Naive thymus-derived CD4-positive, alpha-beta T cell (primary cell): ENCODE measurements around the gene NAT8L. TPM values are rescaled to one million over a fixed set of nuclear protein-coding genes. Genes with fewer than 3 reads are reported as not detected.
"Not testable (repeated sequence)": the region's sequence is repeated elsewhere in the genome, so short reads cannot be mapped to it uniquely, and the experiment has no call there.

ENCODE experiments used
- ATAC-seq: fragments of 150-1000 bp; cut with Tn5 transposase; 2 replicates; pipeline ENCODE4 v1.10.0; 2021; ENCODE audit warnings: mild to moderate bottlenecking, moderate library complexity
- CTCF ChIA-PET: fragments of 350-600 bp; sonication (Branson Sonifier 250); formaldehyde crosslinking; loops from one replicate; lab custom pipeline; 2021; ENCODE audit warnings: antibody characterized with exemption; lab: Charles Lee
- POLR2A ChIA-PET: fragments of 350-600 bp; sonication (Branson Sonifier 250); formaldehyde crosslinking; loops from one replicate; lab custom pipeline; 2021; ENCODE audit warnings: antibody characterized with exemption, inconsistent platforms; lab: Charles Lee
- DNase-seq, 9 donors: peaks; one replicate each; pipeline versions ENCODE4 v3.0.0 to v3.0.0-alpha.2; 2020 to 2022; ENCODE audit warnings: mixed read lengths in 1 of 9
- H3K27ac ChIP-seq: one replicate; pipeline ENCODE4 v1.7.0; 2013; ENCODE audit warnings: mild to moderate bottlenecking, low read depth, low read length, moderate library complexity
- H3K27me3 ChIP-seq, 2 donors: one replicate each; pipeline ENCODE4 v1.7.0; 2013; ENCODE audit warnings: low read length in 2 of 2, mild to moderate bottlenecking in 2 of 2, moderate library complexity in 2 of 2; ENCODE audit not compliant: control insufficient read depth in 2 of 2, insufficient read depth in 2 of 2
- H3K36me3 ChIP-seq, 3 experiments: 1 replicate in 2 of 3; 2 replicates in 1 of 3; pipeline ENCODE4 v1.7.0; 2013; ENCODE audit warnings: low read length in 3 of 3, mild to moderate bottlenecking in 3 of 3, moderate library complexity in 1 of 3; ENCODE audit not compliant: insufficient read depth in 3 of 3, control insufficient read depth in 2 of 3
- H3K4me1 ChIP-seq, 2 donors: one replicate each; pipeline ENCODE4 v1.7.0; 2013; ENCODE audit warnings: low read length in 2 of 2, mild to moderate bottlenecking in 2 of 2, moderate library complexity in 1 of 2; ENCODE audit not compliant: control insufficient read depth in 2 of 2, insufficient read depth in 2 of 2
- H3K4me3 ChIP-seq: 2 replicates; pipeline ENCODE4 v1.7.0; 2013; ENCODE audit warnings: mild to moderate bottlenecking, low read length
- H3K9me3 ChIP-seq, 3 experiments: 1 replicate in 2 of 3; 2 replicates in 1 of 3; pipeline ENCODE4 v1.7.0; 2013; ENCODE audit warnings: low read length in 3 of 3; ENCODE audit not compliant: control insufficient read depth in 2 of 3
- H3K27ac Mint-ChIP-seq, 9 donors: one replicate each; pipeline ENCODE4 v1.8.0; 2020 to 2022; ENCODE audit warnings: mixed read lengths in 9 of 9, mild to moderate bottlenecking in 8 of 9, moderate library complexity in 5 of 9, inconsistent platforms in 2 of 9
- H3K27me3 Mint-ChIP-seq, 5 donors: one replicate each; pipeline ENCODE4 v1.8.0; 2021 to 2022; ENCODE audit warnings: mixed read lengths in 5 of 5, mild to moderate bottlenecking in 1 of 5
- H3K36me3 Mint-ChIP-seq, 5 donors: one replicate each; pipeline ENCODE4 v1.8.0; 2020 to 2022; ENCODE audit warnings: mixed read lengths in 5 of 5, mild to moderate bottlenecking in 3 of 5, inconsistent platforms in 1 of 5
- H3K4me1 Mint-ChIP-seq, 7 donors: one replicate each; pipeline ENCODE4 v1.8.0; 2020 to 2022; ENCODE audit warnings: mixed read lengths in 7 of 7, mild to moderate bottlenecking in 3 of 7, inconsistent platforms in 1 of 7
- H3K4me3 Mint-ChIP-seq, 10 donors: one replicate each; pipeline ENCODE4 v1.8.0; 2020 to 2022; ENCODE audit warnings: mild to moderate bottlenecking in 10 of 10, mixed read lengths in 10 of 10, moderate library complexity in 6 of 10, inconsistent platforms in 2 of 10
- H3K9me3 Mint-ChIP-seq, 11 donors: one replicate each; pipeline ENCODE4 v1.8.0; 2020 to 2022; ENCODE audit warnings: mixed read lengths in 11 of 11, mild to moderate bottlenecking in 4 of 11, inconsistent platforms in 1 of 11, moderate library complexity in 1 of 11
- intact Hi-C, 2 donors: fragments of 100-400 bp; cut with micrococcal nuclease; formaldehyde crosslinking; loops; one replicate each; pipeline ENCODE4 v1.15.1; 2023
- polyA plus RNA-seq, 2 donors: library from polyadenylated mRNA; unstranded; fragments of 300-500 nt; fragmentation: Illumina TruSeq; gene quantifications; one replicate each; pipeline ENCODE4 v1.2.3, GENCODE V29; 2021
- total RNA-seq, 6 experiments: library from RNA in 5 of 6; stranded (reverse) in 5 of 6; gene quantifications; 1 replicate in 5 of 6; 2 replicates in 1 of 6; pipeline ENCODE4 v1.2.3 and lab custom pipeline; 2021 to 2026

The NAT8L gene
- total and polyA plus RNA-seq, 7 experiments from 2014 or later = 0.11 to 7.2 (median 0.24) TPM; not detected in 4

DNA sequence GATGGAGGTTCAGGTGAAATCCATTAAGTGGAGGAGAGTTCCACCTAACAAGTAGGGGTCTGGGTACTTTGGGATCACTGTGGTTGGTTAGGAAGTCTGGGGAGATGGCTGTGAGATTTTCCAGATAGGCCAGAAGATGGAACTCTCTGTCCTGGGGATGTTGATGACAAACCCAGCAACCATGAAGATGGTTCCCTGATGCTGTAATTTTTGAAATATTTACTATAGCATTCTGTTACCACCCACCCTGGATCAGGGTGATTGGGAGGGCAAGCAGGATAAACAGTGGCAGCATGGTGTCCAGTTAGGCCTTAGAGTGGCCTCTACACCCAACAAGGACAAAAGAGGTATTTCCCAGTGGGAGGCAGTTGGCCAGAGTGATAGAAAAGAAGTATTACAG, 34.4 kb upstream of the NAT8L start:
- CTCF ChIA-PET = no interaction called here
- no peak for DNase-seq
- H3K27me3 Mint-ChIP-seq = peaks cover 44 to 74% (median 57%) of the 10 kb centered on the region in 5 donors
- no peaks in the 10 kb centered on the region for H3K36me3 ChIP-seq
- H3K4me3 Mint-ChIP-seq = no peak overlapping the region
- H3K27ac Mint-ChIP-seq = no peak overlapping the region
- peaks cover 0 to 1% (median 0%) of the 10 kb centered on the region in 7 donors for H3K4me1 Mint-ChIP-seq
- H3K4me1 ChIP-seq = no peaks in the 10 kb centered on the region
- peaks cover 0 to 4% (median 3%) of the 10 kb centered on the region in 5 donors for H3K36me3 Mint-ChIP-seq
- peaks cover 0 to 11% (median 4%) of the 10 kb centered on the region in 11 donors for H3K9me3 Mint-ChIP-seq
- POLR2A ChIA-PET = no interaction called here
- intact Hi-C loops = no loop called here
- no peak overlapping the region for H3K27ac ChIP-seq
- H3K4me3 ChIP-seq = no peak overlapping the region
- no peaks in the 10 kb centered on the region for H3K9me3 ChIP-seq
- peaks cover 0 to 3% of the 10 kb centered on the region in 2 donors for H3K27me3 ChIP-seq
- no peak for ATAC-seq

DNA sequence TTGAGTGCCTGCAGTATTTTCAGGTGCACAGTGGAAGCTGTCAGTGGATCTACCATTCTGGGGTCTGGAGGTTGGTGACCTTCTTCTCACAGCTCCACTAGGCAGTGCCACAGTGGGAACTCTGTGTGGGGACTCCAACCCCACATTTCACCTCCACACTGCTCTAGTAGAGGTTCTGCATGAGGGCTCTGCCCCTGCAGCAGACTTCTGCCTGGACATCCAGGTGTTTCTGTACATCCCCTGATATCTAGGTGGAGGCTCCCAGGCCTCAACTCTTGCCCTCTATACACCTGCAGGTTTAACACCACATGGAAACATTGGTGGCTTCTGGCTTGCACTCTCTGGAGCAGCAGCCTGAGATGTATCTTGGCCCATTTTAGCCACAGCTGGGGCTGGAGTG, 33.3 kb upstream of the NAT8L start:
- Mint-ChIP-seq H3K27ac (no peak overlapping the region), H3K36me3 (peaks cover 0 to 4% (median 3%) of the 10 kb centered on the region in 5 donors), H3K9me3 (peaks cover 0 to 11% (median 4%) of the 10 kb centered on the region in 11 donors), H3K4me1 (peaks cover 0 to 1% (median 0%) of the 10 kb centered on the region in 7 donors), H3K4me3 (no peak overlapping the region), H3K27me3 (peaks cover 42 to 71% (median 54%) of the 10 kb centered on the region in 5 donors)
- H3K9me3 ChIP-seq = no peaks in the 10 kb centered on the region
- ChIA-PET CTCF (no interaction called here), POLR2A (no interaction called here)
- DNase-seq (no peak), ATAC-seq (no peak)
- H3K4me3 ChIP-seq = no peak overlapping the region
- peaks cover 0 to 3% of the 10 kb centered on the region in 2 donors for H3K27me3 ChIP-seq
- intact Hi-C loops = no loop called here
- H3K4me1 ChIP-seq = no peaks in the 10 kb centered on the region
- H3K27ac ChIP-seq = no peak overlapping the region
- H3K36me3 ChIP-seq = no peaks in the 10 kb centered on the region

DNA sequence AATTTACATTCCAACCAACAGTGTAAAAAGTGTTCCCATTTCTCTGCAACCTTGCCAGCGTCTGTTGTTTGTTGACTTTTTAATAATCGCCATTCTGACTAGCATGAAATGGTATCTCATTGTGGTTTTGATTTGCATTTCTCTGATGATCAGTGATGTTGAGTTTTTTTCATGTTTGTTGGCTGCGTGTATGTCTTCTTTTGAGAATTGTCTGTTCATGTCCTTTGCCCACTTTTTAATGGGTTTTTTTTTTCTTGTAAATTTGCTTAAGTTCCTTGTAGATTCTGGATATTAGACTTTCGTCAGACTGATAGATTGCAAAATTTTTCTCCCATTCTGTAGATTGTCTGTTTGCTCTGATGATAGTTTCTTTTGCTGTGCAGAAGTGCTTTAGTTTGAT, 32.0 kb upstream of the NAT8L start:
- H3K27ac ChIP-seq, H3K9me3 ChIP-seq, H3K27ac Mint-ChIP-seq, H3K4me3 Mint-ChIP-seq, H3K36me3 Mint-ChIP-seq, CTCF ChIA-PET, H3K4me1 Mint-ChIP-seq, H3K27me3 ChIP-seq, ATAC-seq, POLR2A ChIA-PET, intact Hi-C loops, H3K4me1 ChIP-seq, H3K36me3 ChIP-seq, DNase-seq, H3K4me3 ChIP-seq: not testable (repeated sequence)
- Mint-ChIP-seq H3K27me3 (peaks cover 33 to 66% (median 48%) of the 10 kb centered on the region in 5 donors), H3K9me3 (peaks cover 0 to 14% (median 4%) of the 10 kb centered on the region in 11 donors)

DNA sequence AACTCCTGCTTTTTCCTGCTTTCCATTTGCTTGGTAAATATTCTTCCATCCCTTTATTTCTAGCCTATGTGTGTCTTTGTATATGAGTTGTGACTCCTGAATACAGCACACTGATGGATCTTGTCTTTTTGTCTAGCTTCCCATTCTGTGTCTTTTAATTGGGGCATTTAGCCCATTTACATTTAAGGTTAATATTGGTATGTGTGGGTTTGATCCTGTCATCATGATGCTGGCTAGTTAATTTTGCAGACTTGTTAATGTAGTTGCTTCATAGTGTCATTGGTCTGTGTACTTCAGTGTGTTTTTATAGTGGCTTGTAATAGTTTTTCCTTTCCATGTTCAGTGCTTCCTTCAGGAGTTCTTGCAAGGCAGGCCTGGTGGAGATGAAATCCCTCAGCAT, 28.0 kb upstream of the NAT8L start:
- H3K4me3 ChIP-seq, H3K27me3 ChIP-seq, intact Hi-C loops, H3K4me1 ChIP-seq, H3K9me3 ChIP-seq, H3K27ac Mint-ChIP-seq, H3K36me3 Mint-ChIP-seq, H3K27ac ChIP-seq, H3K36me3 ChIP-seq, POLR2A ChIA-PET, H3K4me3 Mint-ChIP-seq, DNase-seq, H3K9me3 Mint-ChIP-seq, H3K4me1 Mint-ChIP-seq, ATAC-seq: not testable (repeated sequence)
- H3K27me3 Mint-ChIP-seq = peaks cover 17 to 64% (median 38%) of the 10 kb centered on the region in 5 donors
- CTCF ChIA-PET = interaction anchor here (0.6 kb wide), 1 partner anchor 43 kb away, joined by 3 read pairs; no protein-coding TSS in a partner anchor

DNA sequence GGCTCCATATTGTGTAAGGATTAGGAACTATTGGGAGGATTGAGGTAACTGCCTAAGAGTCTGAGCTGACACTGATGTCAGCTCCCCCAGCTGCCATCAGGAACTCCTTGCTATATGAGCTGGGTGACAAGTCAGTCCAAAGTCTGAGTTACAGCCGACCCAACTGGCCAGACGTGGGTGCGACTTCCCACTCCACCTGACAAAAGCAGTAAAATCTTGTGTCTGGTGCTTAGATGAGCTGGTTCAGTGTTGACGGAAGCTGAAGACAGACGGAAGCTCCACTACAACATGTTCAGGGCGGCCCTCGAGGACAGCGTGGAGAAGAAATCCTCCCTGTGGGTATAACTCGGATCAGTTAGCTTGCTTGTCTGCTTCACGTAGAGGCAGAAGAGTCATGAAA, 22.8 kb upstream of the NAT8L start:
- Histone ChIP-seq H3K4me3 (no peak overlapping the region), H3K4me1 (peaks cover 0 to 2% of the 10 kb centered on the region in 2 donors), H3K9me3 (no peaks in the 10 kb centered on the region), H3K36me3 (no peaks in the 10 kb centered on the region), H3K27me3 (peaks cover 0 to 4% of the 10 kb centered on the region in 2 donors), H3K27ac (no peak overlapping the region)
- Mint-ChIP-seq H3K4me1 (peaks cover 0 to 5% (median 5%) of the 10 kb centered on the region in 7 donors), H3K4me3 (no peak overlapping the region), H3K27me3 (peaks cover 22 to 54% (median 39%) of the 10 kb centered on the region in 5 donors), H3K36me3 (peaks cover 0 to 5% (median under 1%) of the 10 kb centered on the region in 5 donors), H3K9me3 (no peaks in the 10 kb centered on the region), H3K27ac (no peak overlapping the region)
- no peak for DNase-seq
- POLR2A ChIA-PET = interaction anchor here (0.6 to 0.9 kb wide), 2 partner anchors 30 to 432 kb away, joined by 3 to 4 read pairs; no protein-coding TSS in a partner anchor
- ATAC-seq = no peak
- intact Hi-C loops = no loop called here
- CTCF ChIA-PET = interaction anchor here (1.1 kb wide), 1 partner anchor 21 kb away, joined by 3 read pairs; no protein-coding TSS in a partner anchor

DNA sequence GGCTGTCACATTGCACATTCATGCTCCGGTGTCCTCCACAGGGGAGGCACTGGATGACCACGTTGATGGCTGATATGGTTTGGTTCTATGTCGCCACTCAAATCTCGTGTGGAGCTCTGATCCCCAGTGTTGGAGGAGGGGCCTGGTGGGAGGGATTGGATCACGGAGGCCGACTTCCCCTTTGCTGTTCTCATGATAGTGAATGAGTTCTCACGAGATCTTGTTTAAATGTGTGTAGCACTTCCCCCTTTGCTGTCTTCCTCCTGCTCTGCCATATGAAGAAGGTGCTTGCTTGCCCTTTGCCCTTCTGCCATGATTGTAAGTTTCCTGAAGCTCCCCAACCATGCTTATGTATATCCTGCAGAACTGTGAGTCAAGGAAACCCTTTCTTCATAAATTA, 22.3 kb upstream of the NAT8L start:
- peaks cover 22 to 57% (median 38%) of the 10 kb centered on the region in 5 donors for H3K27me3 Mint-ChIP-seq
- intact Hi-C loops = no loop called here
- H3K27ac ChIP-seq = no peak overlapping the region
- no peaks in the 10 kb centered on the region for H3K9me3 Mint-ChIP-seq
- DNase-seq (no peak), ATAC-seq (no peak)
- no peak overlapping the region for H3K4me3 ChIP-seq
- H3K36me3 ChIP-seq = peaks cover 0 to 4% (median 0%) of the 10 kb centered on the region in 3 experiments
- peak overlapping the region in 1 of 9 donors; percentile 11 for H3K27ac Mint-ChIP-seq
- peaks cover 0 to 4% of the 10 kb centered on the region in 2 donors for H3K4me1 ChIP-seq
- H3K27me3 ChIP-seq = peaks cover 0 to 7% of the 10 kb centered on the region in 2 donors
- H3K4me1 Mint-ChIP-seq = peaks cover 0 to 5% (median 5%) of the 10 kb centered on the region in 7 donors
- H3K9me3 ChIP-seq = no peaks in the 10 kb centered on the region
- POLR2A ChIA-PET = no interaction called here
- no peak overlapping the region for H3K4me3 Mint-ChIP-seq
- H3K36me3 Mint-ChIP-seq = peaks cover 0 to 5% (median 0%) of the 10 kb centered on the region in 5 donors
- CTCF ChIA-PET = interaction anchor here (1.1 kb wide), 1 partner anchor 21 kb away, joined by 3 read pairs; no protein-coding TSS in a partner anchor
